Keratinocyte (primary cell): ENCODE data around the gene ANKRD40.

Experiments
- CTCF ChIP-seq, 3 experiments: IDR thresholded peaks in 1 of 3; conservative IDR thresholded peaks in 1 of 3; optimal IDR thresholded peaks in 1 of 3; 2 replicates in 2 of 3; 3 replicates in 1 of 3; pipeline versions ENCODE3 to v1.5.1; 2011; ENCODE audit warnings: low read length in 3 of 3, mild to moderate bottlenecking in 3 of 3, moderate library complexity in 2 of 3, control low read depth in 1 of 3, inconsistent platforms in 1 of 3; ENCODE audit not compliant: insufficient read depth in 2 of 3; ENCODE audit errors: extremely low read depth in 1 of 3
- EZH2 ChIP-seq: IDR thresholded peaks from one replicate; pipeline ENCODE4 v1.6.1; 2012; ENCODE audit warnings: inconsistent platforms, mild to moderate bottlenecking, low read length, moderate library complexity

- TF ChIP-seq CTCF (optimal IDR thresholded peaks at IDR 0.05 in 1 of 3, IDR thresholded peaks at IDR 0.05 in 1 of 3, conservative IDR thresholded peaks at IDR 0.05 in 1 of 3; ENCODE audit: extremely low read depth in 1 of 3, insufficient read depth in 2 of 3, low read length in 3 of 3) (no peak), EZH2 (no peak)
Measured at GRCh38 chr17:50684288-50684611, 23.5 kb downstream of the ANKRD40 start.
